Stimulated activated CD8-positive, alpha-beta memory T cell treated with anti-CD3 and anti-CD28 coated beads, Interleukin-7, amount 100 ng/mL, for 4 hours (primary cell): ENCODE measurements around the gene C19orf73.
"Not testable (repeated sequence)": the region's sequence is repeated elsewhere in the genome, so short reads cannot be mapped to it uniquely, and the experiment has no call there.

Experiments
- DNase-seq, 2 donors: peaks; one replicate each; pipeline ENCODE4 v3.0.0-alpha.2; 2020; ENCODE audit warnings: low read depth in 2 of 2

C19orf73 gene

GRCh38 chr19:49121841-49122240, 2.9 kb upstream of the C19orf73 start:
- not testable (repeated sequence) for DNase-seq

- DNase-seq, result no peak
These were observed 1.9 kb upstream of the C19orf73 start for GRCh38 chr19:49120868-49121267.

- DNase-seq, result no peak
These were observed 1.4 kb upstream of the C19orf73 start for GRCh38 chr19:49120325-49120683.

GRCh38 chr19:49119411-49120324, 725 bp upstream of the C19orf73 start, which contains the start of gene PPFIA3:
Gene PPFIA3, plus strand, starts transcription at chr19:49119544. Its CDS starts 8,330 bp downstream, at chr19:49127874.
- peak in 1 of 2 donors; percentile 13 for DNase-seq

DNA sequence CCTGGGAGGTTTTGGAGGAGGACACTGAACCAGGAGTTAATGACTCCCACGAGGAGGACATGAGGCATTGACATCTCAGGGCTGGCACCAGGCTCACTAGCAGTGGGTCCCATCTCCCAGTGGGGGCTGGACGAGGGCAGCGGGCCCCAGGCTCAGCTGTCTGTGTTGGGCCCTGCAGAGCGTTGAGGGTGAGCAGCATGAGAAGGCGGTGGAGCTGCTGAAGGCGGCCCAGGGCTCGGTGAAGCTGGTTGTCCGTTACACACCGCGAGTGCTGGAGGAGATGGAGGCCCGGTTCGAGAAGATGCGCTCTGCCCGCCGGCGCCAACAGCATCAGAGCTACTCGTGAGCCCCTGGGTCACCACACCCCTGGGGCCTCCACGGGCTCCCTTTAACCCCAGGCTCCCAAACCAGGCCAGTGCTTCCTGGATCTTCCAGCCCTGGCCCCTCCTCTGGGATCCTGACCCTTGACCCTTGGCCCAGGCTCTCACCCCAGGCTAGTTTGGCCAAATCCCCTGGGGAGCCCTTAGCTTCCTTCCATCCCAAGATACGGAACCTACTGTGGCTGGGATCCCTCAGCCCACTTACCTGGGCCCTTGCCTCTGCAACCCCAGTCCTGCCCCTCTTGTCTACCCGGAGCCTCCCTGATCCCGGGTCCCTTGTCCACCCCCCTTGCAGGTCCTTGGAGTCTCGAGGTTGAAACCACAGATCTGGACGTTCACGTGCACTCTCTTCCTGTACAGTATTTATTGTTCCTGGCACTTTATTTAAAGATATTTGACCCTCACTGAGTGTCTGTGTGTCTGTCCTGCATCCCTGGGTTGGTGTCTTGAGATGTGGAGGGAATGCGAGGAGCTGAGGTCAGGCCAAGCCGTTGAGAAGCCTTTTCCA, 1.0 kb downstream of the C19orf73 start:
- DNase-seq, result no peak

- no peak for DNase-seq
These were observed 2.4 kb downstream of the C19orf73 start for GRCh38 chr19:49116544-49116943.

DNA sequence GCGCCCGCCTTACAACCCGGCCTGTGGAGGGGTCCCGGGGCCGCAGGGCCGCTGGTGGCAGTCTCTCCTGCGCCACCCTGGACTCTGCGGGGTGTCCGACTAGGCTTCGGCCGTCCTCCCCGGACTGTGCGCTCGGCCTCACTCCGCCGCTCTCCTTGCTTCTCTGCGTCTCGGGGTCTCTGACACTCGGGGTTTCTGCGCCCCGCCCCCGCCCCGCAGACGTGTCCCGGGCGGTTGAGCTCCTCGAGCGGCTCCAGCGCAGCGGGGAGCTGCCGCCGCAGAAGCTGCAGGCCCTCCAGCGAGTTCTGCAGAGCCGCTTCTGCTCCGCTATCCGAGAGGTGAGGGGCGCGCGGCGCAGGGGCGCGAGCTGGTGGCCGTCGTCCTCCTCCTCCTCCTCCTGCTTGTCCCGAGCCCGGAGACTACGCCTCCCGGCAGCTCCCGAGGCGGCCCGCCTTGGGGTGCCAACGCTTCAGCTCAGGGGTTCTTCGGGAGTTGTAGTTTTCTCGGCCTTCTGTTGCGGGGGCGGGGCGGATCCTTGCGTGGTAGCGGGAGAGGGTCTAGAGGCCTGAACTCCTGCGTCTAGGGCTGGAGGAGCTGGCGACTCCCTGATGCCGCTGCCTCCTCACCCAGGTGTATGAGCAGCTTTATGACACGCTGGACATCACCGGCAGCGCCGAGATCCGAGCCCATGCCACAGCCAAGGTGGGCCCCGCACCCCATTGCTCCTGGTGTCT, 4.1 kb downstream of the C19orf73 start:
- DNase-seq, result peak in 1 of 2 donors; percentile 34

GRCh38 chr19:49113762-49114629, 4.9 kb downstream of the C19orf73 start, which contains the start of gene LIN7B:
Gene LIN7B, plus strand, starts transcription at chr19:49114370. Its CDS starts 35 bp downstream, at chr19:49114405.
- peak in 1 of 2 donors; percentile 69 for DNase-seq

DNA sequence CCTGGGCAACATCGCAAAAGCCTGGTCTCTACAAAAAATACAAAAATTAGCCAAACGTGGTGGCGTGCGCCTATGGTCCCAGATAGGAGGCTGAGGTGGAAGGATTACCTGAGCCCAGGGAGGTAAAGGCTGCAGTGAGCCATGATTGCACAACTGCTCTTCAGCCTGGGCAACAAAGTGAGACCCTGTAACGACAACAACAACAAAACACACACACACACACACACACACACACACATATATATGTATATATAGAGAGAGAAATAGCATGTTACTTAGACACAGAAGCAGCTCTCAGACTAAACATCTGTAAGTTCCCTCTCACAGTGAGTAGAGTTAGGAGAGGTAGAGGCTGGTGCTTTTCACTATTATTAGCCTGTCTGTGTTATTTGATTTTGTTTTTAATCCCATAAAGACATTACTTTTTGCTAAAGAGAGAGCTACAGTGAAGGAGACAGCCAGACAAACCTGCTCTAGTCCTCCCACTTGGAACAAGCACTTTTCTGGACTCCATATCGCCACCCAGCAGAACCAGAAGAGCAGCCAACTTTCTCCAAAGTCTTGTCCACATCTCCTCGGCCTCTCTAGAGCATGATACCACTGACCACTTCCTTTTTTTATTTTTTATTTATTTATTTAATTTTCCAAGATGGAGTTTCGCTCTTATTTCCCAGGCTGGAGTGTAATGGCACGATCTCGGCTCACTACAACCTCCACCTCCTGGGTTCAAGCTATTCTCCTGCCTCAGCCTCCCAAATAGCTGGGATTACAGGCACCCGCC, 7.5 kb downstream of the C19orf73 start:
- no peak for DNase-seq

- no peak for DNase-seq
These were observed 8.4 kb downstream of the C19orf73 start for GRCh38 chr19:49110567-49110966.

GRCh38 chr19:49109569-49110233, 9.2 kb downstream of the C19orf73 start:
- DNase-seq, result no peak

DNA sequence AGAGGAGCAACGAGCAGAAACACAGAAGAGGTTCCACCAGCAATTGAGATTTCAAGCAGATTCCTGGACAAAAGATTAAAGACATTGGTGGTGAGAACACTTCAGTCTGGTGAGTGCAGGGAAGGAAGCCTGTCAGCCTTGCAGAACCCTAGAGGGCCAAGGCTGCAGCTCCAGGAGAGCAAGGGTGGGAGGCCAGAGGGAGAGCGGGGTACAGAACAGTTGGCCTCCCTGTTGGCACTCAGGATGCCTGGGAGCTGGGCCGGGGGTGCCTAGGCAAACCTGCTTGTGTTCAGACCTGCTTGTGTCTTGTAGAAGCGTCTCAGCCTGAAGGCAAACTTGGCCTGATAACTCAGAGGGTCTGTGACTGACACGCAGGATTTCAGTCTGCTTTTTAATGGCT, 9.9 kb downstream of the C19orf73 start:
- no peak for DNase-seq

DNA sequence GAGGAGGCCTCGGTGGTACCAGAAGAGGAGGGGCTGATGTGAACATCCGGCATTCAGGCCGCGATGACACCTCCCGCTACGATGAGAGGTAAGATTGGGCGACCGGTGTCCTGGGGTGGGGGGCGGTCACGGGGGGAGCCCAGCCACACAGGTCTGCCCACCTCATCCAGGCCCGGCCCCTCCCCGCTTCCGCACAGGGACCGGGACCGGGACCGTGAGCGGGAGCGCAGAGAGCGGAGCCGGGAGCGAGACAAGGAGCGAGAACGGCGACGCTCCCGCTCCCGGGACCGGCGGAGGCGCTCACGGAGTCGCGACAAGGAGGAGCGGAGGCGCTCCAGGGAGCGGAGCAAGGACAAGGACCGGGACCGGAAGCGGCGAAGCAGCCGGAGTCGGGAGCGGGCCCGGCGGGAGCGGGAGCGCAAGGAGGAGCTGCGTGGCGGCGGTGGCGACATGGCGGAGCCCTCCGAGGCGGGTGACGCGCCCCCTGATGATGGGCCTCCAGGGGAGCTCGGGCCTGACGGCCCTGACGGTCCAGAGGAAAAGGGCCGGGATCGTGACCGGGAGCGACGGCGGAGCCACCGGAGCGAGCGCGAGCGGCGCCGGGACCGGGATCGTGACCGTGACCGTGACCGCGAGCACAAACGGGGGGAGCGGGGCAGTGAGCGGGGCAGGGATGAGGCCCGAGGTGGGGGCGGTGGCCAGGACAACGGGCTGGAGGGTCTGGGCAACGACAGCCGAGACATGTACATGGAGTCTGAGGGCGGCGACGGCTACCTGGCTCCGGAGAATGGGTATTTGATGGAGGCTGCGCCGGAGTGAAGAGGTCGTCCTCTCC, 11.1 kb downstream of the C19orf73 start:
- DNase-seq, result no peak

DNA sequence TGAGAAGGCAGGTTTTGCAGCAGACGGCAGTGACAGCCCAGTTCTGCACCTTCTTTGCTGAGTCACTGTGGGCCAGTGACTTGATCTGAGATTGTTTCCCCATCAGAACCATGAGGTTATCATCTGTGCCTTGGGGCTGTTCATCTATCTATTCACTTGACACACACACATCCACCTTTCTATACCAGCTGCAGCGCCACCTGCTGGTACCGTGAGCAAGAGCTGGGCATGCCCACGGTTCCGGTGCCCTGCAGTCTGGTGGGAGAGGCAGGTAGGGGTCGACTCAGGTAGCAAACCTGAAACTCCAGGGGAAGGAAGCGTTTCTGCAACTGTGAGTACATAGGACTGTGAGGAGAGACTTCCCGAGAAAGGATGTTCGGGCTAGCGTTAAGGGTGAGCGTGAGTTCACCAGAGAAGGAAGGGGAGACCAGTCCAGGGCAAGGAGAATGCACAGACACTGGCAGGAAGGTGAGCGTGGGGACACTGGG, 12.3 kb downstream of the C19orf73 start:
- DNase-seq, result peak; percentile 33 to 45

DNA sequence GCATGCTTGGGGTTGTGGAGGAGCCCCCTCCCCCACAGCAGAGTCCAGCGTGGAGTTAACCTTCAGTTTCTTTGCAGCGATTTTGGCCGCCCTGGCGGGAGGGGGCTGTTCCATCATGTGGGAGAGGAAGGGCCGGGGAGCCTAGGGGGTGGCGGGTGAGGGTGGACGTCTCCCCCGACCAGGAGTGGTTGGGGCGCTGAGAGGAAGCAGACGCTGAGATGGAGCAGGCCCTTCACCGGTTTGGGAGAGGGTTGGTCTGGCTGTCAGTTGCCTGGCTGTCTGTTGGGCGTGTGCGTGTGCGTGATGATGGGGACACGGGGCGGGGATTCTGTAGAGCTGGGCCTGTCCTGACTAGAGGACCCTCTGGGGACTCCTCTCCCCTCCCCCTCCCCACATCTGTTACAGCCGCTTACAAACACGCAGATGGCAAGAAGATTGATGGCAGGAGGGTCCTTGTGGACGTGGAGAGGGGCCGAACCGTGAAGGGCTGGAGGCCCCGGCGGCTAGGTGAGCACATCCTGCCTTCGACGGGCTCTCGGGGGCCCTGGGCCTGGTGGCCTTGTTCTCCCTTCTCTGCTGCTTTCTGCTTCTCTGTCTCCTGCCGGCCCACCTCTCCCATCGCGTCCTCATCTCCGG, 14.6 kb downstream of the C19orf73 start:
- no peak for DNase-seq

- no peak for DNase-seq
These were observed 15.4 kb downstream of the C19orf73 start for GRCh38 chr19:49103331-49104085.

GRCh38 chr19:49102303-49102702, 16.6 kb downstream of the C19orf73 start:
- DNase-seq, result no peak
